AG09319 (cell line): ENCODE measurements around the gene IGSF21.

ENCODE experiments used
- DNase-seq: peaks from one replicate; pipeline ENCODE4 v3.0.0-alpha.2; 2010; ENCODE audit warnings: low read depth; ENCODE audit errors: extremely low read depth
- TF ChIP-seq, protein P1 (sequence below): IDR thresholded peaks from 2 replicates; pipeline ENCODE4 v1.5.1; 2011; ENCODE audit warnings: low read depth, mild to moderate bottlenecking, inconsistent platforms, low read length, moderate library complexity

IGSF21 gene

DNA sequence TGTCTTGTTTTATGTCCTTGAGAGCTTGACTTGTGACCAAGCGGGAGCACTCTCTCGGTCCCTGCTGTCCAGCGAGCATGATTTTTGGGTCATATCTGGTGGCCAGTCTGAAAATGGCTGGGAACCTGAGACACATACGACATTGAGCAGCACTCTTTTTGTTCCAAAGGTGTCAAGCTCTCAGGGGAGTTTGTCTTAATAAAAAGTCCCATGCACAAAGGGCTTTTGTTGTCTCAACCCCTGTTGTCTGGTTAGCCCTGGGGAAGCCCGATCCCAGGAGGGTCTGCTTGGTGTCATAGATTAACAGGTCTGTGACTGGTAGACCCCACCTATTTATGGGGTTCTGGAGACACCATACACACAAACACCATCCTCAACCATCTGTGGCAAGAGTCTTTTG is 315.4 kb downstream of the IGSF21 start:
- TF ChIP-seq, protein P1, sequence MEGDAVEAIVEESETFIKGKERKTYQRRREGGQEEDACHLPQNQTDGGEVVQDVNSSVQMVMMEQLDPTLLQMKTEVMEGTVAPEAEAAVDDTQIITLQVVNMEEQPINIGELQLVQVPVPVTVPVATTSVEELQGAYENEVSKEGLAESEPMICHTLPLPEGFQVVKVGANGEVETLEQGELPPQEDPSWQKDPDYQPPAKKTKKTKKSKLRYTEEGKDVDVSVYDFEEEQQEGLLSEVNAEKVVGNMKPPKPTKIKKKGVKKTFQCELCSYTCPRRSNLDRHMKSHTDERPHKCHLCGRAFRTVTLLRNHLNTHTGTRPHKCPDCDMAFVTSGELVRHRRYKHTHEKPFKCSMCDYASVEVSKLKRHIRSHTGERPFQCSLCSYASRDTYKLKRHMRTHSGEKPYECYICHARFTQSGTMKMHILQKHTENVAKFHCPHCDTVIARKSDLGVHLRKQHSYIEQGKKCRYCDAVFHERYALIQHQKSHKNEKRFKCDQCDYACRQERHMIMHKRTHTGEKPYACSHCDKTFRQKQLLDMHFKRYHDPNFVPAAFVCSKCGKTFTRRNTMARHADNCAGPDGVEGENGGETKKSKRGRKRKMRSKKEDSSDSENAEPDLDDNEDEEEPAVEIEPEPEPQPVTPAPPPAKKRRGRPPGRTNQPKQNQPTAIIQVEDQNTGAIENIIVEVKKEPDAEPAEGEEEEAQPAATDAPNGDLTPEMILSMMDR: no peak
- no peak for DNase-seq

DNA sequence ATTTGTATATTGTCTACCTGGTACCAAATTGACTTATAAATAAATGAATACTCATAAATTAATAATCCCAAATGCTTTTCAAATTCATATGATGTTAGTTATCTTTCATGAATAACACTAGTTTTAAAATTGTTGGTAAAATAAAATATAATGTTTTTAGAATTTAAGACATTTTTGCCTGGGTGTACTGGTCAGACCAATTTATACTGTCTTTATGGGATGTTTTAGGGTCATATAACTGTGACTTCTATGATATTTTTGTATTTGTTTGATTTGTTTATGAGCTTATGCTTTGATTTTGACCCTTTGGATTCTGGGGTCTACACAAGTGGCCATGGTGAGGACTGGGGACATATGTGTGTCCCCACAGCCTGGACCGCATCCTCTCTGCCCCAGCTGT is 319.0 kb downstream of the IGSF21 start:
- no peak for DNase-seq
- TF ChIP-seq, protein P1: no peak
